GM10248 (cell line): Measurements from ENCODE around the gene NTM.

Source experiments
- CTCF ChIA-PET: fragments of 300-600 bp; sonication (Branson Sonifier 250); formaldehyde crosslinking; extraction: SDS; loops from one replicate; lab custom pipeline; 2021; ENCODE audit warnings: antibody characterized with exemption; lab: Yijun Ruan, JAX
- POLR2A ChIA-PET: fragments of 350-650 bp; sonication (Branson Sonifier 250); formaldehyde crosslinking; extraction: SDS; loops from one replicate; lab custom pipeline; 2020; ENCODE audit warnings: antibody characterized with exemption; lab: Yijun Ruan, JAX
- DNase-seq: peaks from one replicate; pipeline ENCODE4 v3.0.0; 2012; ENCODE audit errors: extremely low spot score
- TF ChIP-seq, protein P1 (sequence below): IDR thresholded peaks from 2 replicates; pipeline ENCODE4 v1.5.1; 2012; ENCODE audit warnings: mild to moderate bottlenecking, low read depth; ENCODE audit errors: extremely low read depth, missing control alignments, control extremely low read depth

Gene NTM

DNA sequence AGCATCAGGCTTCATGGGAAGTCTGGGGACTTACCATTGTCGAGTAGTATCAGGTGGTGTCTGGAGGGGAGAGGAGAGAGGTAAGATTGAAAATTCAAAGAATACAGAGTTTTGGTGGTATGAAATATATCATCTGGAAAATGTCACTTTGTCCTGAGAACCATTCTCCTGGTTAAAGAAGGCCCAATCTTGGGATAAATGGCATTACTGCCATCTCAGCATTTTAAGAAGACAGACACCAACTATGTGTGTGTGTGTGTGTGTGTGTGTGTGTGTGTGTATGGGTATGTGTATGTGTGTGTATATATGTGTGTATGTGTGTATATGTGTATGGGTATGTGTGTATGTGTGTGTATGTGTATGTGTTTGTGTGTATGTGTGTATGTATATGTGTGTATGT lies 673.3 kb downstream of the NTM start:
- ChIA-PET POLR2A (no interaction called here), CTCF (no interaction called here)
- DNase-seq: no peak
- TF ChIP-seq, protein P1, sequence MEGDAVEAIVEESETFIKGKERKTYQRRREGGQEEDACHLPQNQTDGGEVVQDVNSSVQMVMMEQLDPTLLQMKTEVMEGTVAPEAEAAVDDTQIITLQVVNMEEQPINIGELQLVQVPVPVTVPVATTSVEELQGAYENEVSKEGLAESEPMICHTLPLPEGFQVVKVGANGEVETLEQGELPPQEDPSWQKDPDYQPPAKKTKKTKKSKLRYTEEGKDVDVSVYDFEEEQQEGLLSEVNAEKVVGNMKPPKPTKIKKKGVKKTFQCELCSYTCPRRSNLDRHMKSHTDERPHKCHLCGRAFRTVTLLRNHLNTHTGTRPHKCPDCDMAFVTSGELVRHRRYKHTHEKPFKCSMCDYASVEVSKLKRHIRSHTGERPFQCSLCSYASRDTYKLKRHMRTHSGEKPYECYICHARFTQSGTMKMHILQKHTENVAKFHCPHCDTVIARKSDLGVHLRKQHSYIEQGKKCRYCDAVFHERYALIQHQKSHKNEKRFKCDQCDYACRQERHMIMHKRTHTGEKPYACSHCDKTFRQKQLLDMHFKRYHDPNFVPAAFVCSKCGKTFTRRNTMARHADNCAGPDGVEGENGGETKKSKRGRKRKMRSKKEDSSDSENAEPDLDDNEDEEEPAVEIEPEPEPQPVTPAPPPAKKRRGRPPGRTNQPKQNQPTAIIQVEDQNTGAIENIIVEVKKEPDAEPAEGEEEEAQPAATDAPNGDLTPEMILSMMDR: no peak

DNA sequence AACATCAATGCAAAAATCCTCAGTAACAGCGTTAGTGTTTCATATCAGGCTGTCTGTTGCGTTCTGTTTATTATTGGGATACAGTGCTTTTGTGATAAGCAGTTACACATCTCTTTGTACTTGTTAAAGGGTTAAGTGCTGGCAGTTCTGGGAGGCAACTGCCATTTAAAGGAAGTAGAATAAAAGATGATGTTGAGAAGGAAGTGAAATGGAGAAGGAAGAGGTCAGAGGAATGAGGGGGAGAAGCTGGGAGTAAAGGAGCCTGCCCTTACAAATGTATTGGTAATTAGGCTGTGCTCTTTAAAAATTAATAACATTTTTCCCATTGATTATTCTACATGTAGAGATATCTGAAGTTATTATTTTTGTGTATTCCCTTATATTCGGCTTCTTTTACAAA lies 674.7 kb downstream of the NTM start:
- TF ChIP-seq, protein P1: no peak

DNA sequence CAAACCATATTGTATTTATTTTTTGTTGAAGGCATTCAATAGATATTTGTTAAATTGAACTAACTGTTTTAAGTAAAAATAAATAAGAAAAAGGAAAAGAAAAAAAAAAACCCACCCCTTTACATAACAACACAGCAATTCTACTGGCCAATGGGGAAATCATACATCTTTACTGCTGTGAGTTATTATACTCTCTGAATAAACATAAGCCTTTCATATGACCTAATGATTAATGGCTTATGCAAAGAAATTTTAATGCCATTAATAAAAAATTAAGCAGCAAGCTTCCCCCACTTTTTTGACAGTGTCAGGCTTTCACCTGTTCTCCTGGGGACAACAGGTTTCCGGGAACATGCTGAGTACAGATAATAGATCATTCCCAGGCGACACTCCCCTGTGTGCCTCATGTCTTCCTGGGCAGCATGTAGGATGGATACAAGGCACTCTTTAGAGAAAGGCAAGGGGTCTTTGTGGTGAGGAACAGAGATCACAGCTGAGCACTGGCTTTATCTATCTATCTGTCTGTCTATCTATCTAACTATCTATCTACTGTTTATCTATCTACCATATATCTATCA lies 676.0 kb downstream of the NTM start:
- DNase-seq: no peak
- ChIA-PET CTCF (interaction anchor here (1.2 kb wide), 2 partner anchors 22 to 352 kb away, joined by 3 read pairs; no protein-coding TSS in a partner anchor), POLR2A (no interaction called here)
- TF ChIP-seq, protein P1: no peak

More for the DNA sequence above, 674.7 kb downstream of the NTM start:
- ChIA-PET CTCF (interaction anchor here (1.2 kb wide), 2 partner anchors 23 to 351 kb away, joined by 3 read pairs; no protein-coding TSS in a partner anchor), POLR2A (no interaction called here)
- no peak for DNase-seq

DNA sequence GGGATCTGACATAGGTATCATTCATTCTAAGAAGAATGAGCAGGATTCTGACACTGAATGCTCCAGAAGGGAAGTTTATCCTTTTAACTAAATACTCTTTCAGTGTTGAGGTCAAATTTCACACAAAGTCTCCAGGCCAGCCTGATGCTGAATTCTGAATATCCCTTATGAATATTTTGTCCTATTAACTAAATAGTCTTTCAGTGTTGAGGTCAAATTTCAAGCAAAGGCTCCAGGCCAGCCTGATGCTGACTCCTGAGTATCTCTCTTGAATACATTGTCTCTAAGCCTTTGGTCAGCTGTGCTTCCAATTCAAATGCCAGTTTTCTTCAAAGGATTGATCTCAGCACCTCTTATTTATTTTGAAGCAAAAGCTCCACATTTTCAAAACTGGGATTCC lies 676.8 kb downstream of the NTM start:
- TF ChIP-seq, protein P1: no peak
- ChIA-PET POLR2A (no interaction called here), CTCF (interaction anchor here (1.1 kb wide), 1 partner anchor 9 kb away, joined by 4 read pairs; no protein-coding TSS in a partner anchor)
- DNase-seq: no peak

DNA sequence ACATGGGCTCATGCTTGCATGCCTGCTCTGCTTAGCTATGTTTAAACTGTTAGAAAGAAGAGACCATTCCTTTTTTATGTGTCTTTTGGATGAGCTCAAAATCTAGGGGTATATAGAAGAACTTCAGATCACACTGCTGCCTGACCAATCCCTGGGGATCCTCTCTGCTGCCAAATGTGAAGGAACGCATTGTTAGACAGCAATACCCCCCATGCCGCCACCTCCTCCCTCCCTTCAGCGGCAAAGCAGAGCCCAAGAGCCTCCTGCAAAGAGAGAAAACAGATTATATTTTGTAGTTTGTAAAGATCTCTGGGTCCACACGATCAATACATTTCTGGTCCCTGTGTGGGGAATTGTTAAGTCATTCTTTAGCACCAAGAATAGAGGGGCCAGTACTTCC lies 677.6 kb downstream of the NTM start:
- no peak for DNase-seq
- ChIA-PET CTCF (interaction anchor here (1.1 kb wide), 1 partner anchor 8 kb away, joined by 4 read pairs; no protein-coding TSS in a partner anchor), POLR2A (no interaction called here)
- TF ChIP-seq, protein P1: no peak

DNA sequence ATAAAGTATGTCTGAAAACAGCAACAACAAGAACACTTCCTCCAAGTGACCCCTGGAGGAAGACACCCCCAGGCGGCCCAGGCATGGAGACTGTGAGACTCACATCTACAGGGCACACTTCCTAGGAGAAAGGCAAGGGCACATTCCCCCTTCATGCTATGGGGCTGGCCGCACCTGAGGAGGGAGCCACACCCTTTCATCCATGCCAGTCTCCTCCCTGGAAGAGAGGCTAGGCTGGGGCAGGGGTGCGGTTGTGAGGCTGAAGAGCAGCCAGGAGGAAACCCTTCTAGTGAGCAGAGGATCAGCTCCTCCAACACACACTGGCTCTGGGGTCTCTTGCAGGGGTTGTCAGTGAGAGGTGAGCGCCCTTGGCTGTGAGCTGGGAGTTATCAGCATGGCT lies 678.8 kb downstream of the NTM start:
- TF ChIP-seq, protein P1: no peak
- no peak for DNase-seq
- POLR2A ChIA-PET: no interaction called here
- CTCF ChIA-PET: no interaction called here
